Naive B cell (primary cell): ENCODE results near the gene MAGOH. TPM values are rescaled to one million over a fixed set of nuclear protein-coding genes. Genes with fewer than 3 reads are reported as not detected.
"Not testable (repeated sequence)": the region's sequence is repeated elsewhere in the genome, so short reads cannot be mapped to it uniquely, and the experiment has no call there.

Experiments
- ATAC-seq, 2 donors: fragments of 150-1000 bp; cut with Tn5 transposase; 2 replicates each; pipeline ENCODE4 v1.10.0; 2021; ENCODE audit warnings: low read depth in 2 of 2, mild to moderate bottlenecking in 2 of 2, moderate library complexity in 2 of 2
- DNase-seq: peaks from one replicate; pipeline ENCODE4 v3.0.0; 2022
- H3K27ac Mint-ChIP-seq, 6 donors: one replicate each; pipeline ENCODE4 v1.8.0; 2020 to 2022; ENCODE audit warnings: mild to moderate bottlenecking in 6 of 6, mixed read lengths in 6 of 6, moderate library complexity in 5 of 6, inconsistent platforms in 2 of 6
- H3K27me3 Mint-ChIP-seq, 3 donors: one replicate each; pipeline ENCODE4 v1.8.0; 2021 to 2022; ENCODE audit warnings: mixed read lengths in 3 of 3, mild to moderate bottlenecking in 1 of 3
- H3K36me3 Mint-ChIP-seq, 2 donors: one replicate each; pipeline ENCODE4 v1.8.0; 2020 to 2022; ENCODE audit warnings: mixed read lengths in 2 of 2, inconsistent platforms in 1 of 2, mild to moderate bottlenecking in 1 of 2
- H3K4me1 Mint-ChIP-seq, 3 donors: one replicate each; pipeline ENCODE4 v1.8.0; 2020 to 2022; ENCODE audit warnings: mixed read lengths in 3 of 3, inconsistent platforms in 1 of 3, mild to moderate bottlenecking in 1 of 3, moderate library complexity in 1 of 3
- H3K4me3 Mint-ChIP-seq, 8 donors: one replicate each; pipeline ENCODE4 v1.8.0; 2020 to 2022; ENCODE audit warnings: mild to moderate bottlenecking in 8 of 8, mixed read lengths in 8 of 8, moderate library complexity in 8 of 8, inconsistent platforms in 2 of 8
- H3K9me3 Mint-ChIP-seq, 7 donors: one replicate each; pipeline ENCODE4 v1.8.0; 2020 to 2022; ENCODE audit warnings: mixed read lengths in 7 of 7, mild to moderate bottlenecking in 5 of 7, inconsistent platforms in 2 of 7, moderate library complexity in 1 of 7
- polyA plus RNA-seq, 6 donors: library from polyadenylated mRNA; unstranded; fragments of 300-500 nt; fragmentation: Illumina TruSeq; gene quantifications; one replicate each; pipeline ENCODE4 v1.2.3, GENCODE V29; 2021; ENCODE audit warnings: low read depth in 6 of 6

Gene MAGOH
- polyA plus RNA-seq, 6 donors from 2014 or later, result 44.2 to 124 (median 117) TPM

- not testable (repeated sequence) for H3K36me3 Mint-ChIP-seq, H3K4me1 Mint-ChIP-seq, H3K9me3 Mint-ChIP-seq, H3K27ac Mint-ChIP-seq, ATAC-seq, H3K4me3 Mint-ChIP-seq, DNase-seq
- H3K27me3 Mint-ChIP-seq, result peaks cover 16 to 25% (median 21%) of the 10 kb centered on the region in 3 donors
These were observed 52.4 kb downstream of the MAGOH start for GRCh38 chr1:53185955-53186297.

- no peaks in the 10 kb centered on the region for H3K4me1 Mint-ChIP-seq
- H3K9me3 Mint-ChIP-seq, result no peaks in the 10 kb centered on the region
- no peak for ATAC-seq
- no peak for DNase-seq
- H3K27me3 Mint-ChIP-seq, result peaks cover 18 to 37% (median 26%) of the 10 kb centered on the region in 3 donors
- no peaks in the 10 kb centered on the region for H3K36me3 Mint-ChIP-seq
- no peak overlapping the region for H3K27ac Mint-ChIP-seq
- H3K4me3 Mint-ChIP-seq, result no peak overlapping the region
These were observed 55.0 kb downstream of the MAGOH start for GRCh38 chr1:53183095-53183990.

GRCh38 chr1:53182716-53183094, 55.6 kb downstream of the MAGOH start:
- Mint-ChIP-seq H3K27me3 (peaks cover 18 to 37% (median 26%) of the 10 kb centered on the region in 3 donors), H3K4me3 (no peak overlapping the region), H3K36me3 (no peaks in the 10 kb centered on the region), H3K9me3 (no peaks in the 10 kb centered on the region), H3K27ac (no peak overlapping the region), H3K4me1 (no peaks in the 10 kb centered on the region)
- DNase-seq (no peak), ATAC-seq (no peak)

GRCh38 chr1:53182111-53182593, 56.2 kb downstream of the MAGOH start:
- no peak overlapping the region for H3K4me3 Mint-ChIP-seq
- no peaks in the 10 kb centered on the region for H3K4me1 Mint-ChIP-seq
- H3K27ac Mint-ChIP-seq, result no peak overlapping the region
- H3K9me3 Mint-ChIP-seq, result no peaks in the 10 kb centered on the region
- ATAC-seq (peak; percentile 71 to 90), DNase-seq (peak; percentile 60)
- peaks cover 0 to 5% of the 10 kb centered on the region in 2 donors for H3K36me3 Mint-ChIP-seq
- H3K27me3 Mint-ChIP-seq, result peaks cover 18 to 37% (median 26%) of the 10 kb centered on the region in 3 donors

GRCh38 chr1:53180951-53181350, 57.4 kb downstream of the MAGOH start:
- Mint-ChIP-seq H3K4me1 (no peaks in the 10 kb centered on the region), H3K9me3 (no peaks in the 10 kb centered on the region), H3K27me3 (peaks cover 17 to 44% (median 31%) of the 10 kb centered on the region in 3 donors), H3K27ac (no peak overlapping the region), H3K36me3 (peaks cover 0 to 5% of the 10 kb centered on the region in 2 donors), H3K4me3 (no peak overlapping the region)
- no peak for ATAC-seq
- DNase-seq, result no peak

- no peak for ATAC-seq
- Mint-ChIP-seq H3K4me3 (no peak overlapping the region), H3K4me1 (no peaks in the 10 kb centered on the region), H3K9me3 (no peaks in the 10 kb centered on the region), H3K27ac (no peak overlapping the region), H3K27me3 (peaks cover 20 to 48% (median 36%) of the 10 kb centered on the region in 3 donors), H3K36me3 (peaks cover 0 to 5% of the 10 kb centered on the region in 2 donors)
- DNase-seq, result no peak
These were observed 58.1 kb downstream of the MAGOH start for GRCh38 chr1:53180226-53180625.

Other genes with a start within 250 kb of the MAGOH start
- not detected for gene PODN, start 176.3 kb downstream of the MAGOH start, polyA plus RNA-seq
- gene SLC1A7, start 95.9 kb downstream of the MAGOH start, polyA plus RNA-seq, result not detected
- gene CPT2, start 41.7 kb downstream of the MAGOH start, polyA plus RNA-seq, result 10 to 100 TPM; 21.2 to 39.1 (median 28.5) TPM
- 10 to 100 TPM; 34.5 to 63.0 (median 52.5) TPM for gene CZIB, start 17.9 kb downstream of the MAGOH start, polyA plus RNA-seq
- 1 to 10 TPM in 1 of 6 donors, under 1 TPM in 4, not detected in 1; 0.21 to 1.5 (median 0.57) TPM for gene LRP8, start 89.6 kb upstream of the MAGOH start, polyA plus RNA-seq
- gene DMRTB1, start 220.9 kb upstream of the MAGOH start, polyA plus RNA-seq, result not detected